ENCODE results near the gene NAPB. TPM values are rescaled to one million over a fixed set of nuclear protein-coding genes. Genes with fewer than 3 reads are reported as not detected.

NAPB gene
- total RNA-seq, 4 donors from 2014 or later: 10.9 to 16.1 (median 13.6) TPM

DNA sequence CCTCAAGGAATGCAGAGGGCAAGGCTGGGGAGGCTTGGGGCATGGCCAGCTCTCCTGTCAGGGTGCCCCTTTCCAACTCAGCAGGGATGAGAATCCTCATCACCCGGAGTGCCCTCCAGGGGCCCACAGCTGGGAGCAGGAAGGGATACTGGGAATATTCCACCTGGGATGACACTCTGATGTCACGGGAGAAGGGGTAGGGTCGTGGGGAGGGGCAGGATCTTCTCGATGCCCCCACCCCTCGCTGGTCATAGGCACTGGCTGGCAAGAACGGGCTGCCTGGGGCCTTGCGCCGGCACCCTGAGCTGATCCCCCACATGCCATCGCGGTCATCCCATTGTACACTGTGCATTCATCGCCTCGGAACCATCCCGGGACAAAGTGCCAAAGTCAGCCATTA lies 81.3 kb downstream of the NAPB start:
- Histone ChIP-seq H3K27ac (no peak overlapping the region), H3K4me1 (peaks cover 0 to 9% (median 0%) of the 10 kb centered on the region in 4 donors), H3K36me3 (no peaks in the 10 kb centered on the region), H3K27me3 (no peaks in the 10 kb centered on the region), H3K4me3 (no peak overlapping the region), H3K9me3 (no peaks in the 10 kb centered on the region)
- no peak for DNase-seq (ENCODE audit: low spot score in 2 of 2)
- 67 to 70% methylated on average over 11 to 13 of the region's 13 CpGs for WGBS, 2 donors
- TF ChIP-seq POLR2A (IDR thresholded peaks at IDR 0.05) (no peak), EP300 (IDR thresholded peaks at IDR 0.05) (no peak)
- TF ChIP-seq, protein P1, sequence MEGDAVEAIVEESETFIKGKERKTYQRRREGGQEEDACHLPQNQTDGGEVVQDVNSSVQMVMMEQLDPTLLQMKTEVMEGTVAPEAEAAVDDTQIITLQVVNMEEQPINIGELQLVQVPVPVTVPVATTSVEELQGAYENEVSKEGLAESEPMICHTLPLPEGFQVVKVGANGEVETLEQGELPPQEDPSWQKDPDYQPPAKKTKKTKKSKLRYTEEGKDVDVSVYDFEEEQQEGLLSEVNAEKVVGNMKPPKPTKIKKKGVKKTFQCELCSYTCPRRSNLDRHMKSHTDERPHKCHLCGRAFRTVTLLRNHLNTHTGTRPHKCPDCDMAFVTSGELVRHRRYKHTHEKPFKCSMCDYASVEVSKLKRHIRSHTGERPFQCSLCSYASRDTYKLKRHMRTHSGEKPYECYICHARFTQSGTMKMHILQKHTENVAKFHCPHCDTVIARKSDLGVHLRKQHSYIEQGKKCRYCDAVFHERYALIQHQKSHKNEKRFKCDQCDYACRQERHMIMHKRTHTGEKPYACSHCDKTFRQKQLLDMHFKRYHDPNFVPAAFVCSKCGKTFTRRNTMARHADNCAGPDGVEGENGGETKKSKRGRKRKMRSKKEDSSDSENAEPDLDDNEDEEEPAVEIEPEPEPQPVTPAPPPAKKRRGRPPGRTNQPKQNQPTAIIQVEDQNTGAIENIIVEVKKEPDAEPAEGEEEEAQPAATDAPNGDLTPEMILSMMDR (IDR thresholded peaks at IDR 0.05): no peak

- H3K9me3 ChIP-seq: no peaks in the 10 kb centered on the region
- no peak overlapping the region for H3K4me3 ChIP-seq
- H3K27me3 ChIP-seq: no peaks in the 10 kb centered on the region
- H3K36me3 ChIP-seq: no peaks in the 10 kb centered on the region
- H3K27ac ChIP-seq: no peak overlapping the region
- peaks cover 0 to 9% (median 0%) of the 10 kb centered on the region in 4 donors for H3K4me1 ChIP-seq
- DNase-seq (ENCODE audit: low spot score in 2 of 2): no peak
- TF ChIP-seq EP300 (IDR thresholded peaks at IDR 0.05): no peak
- TF ChIP-seq, protein P1 (IDR thresholded peaks at IDR 0.05): no peak
- TF ChIP-seq POLR2A (IDR thresholded peaks at IDR 0.05): no peak
These were observed 84.0 kb downstream of the NAPB start for GRCh38 chr20:23337312-23337711.

GRCh38 chr20:23336476-23336875 lies 84.8 kb downstream of the NAPB start:
- no peak for TF ChIP-seq POLR2A (IDR thresholded peaks at IDR 0.05)
- TF ChIP-seq, protein P1 (IDR thresholded peaks at IDR 0.05): no peak
- no peak for TF ChIP-seq EP300 (IDR thresholded peaks at IDR 0.05)
- H3K4me1 ChIP-seq: peaks cover 0 to 9% (median 0%) of the 10 kb centered on the region in 4 donors
- H3K9me3 ChIP-seq: no peaks in the 10 kb centered on the region
- no peaks in the 10 kb centered on the region for H3K36me3 ChIP-seq
- WGBS, 2 donors: 89 to 90% methylated on average over 5 of the region's 5 CpGs
- no peak overlapping the region for H3K4me3 ChIP-seq
- no peaks in the 10 kb centered on the region for H3K27me3 ChIP-seq
- no peak overlapping the region for H3K27ac ChIP-seq
- no peak for DNase-seq (ENCODE audit: low spot score in 2 of 2)

DNA sequence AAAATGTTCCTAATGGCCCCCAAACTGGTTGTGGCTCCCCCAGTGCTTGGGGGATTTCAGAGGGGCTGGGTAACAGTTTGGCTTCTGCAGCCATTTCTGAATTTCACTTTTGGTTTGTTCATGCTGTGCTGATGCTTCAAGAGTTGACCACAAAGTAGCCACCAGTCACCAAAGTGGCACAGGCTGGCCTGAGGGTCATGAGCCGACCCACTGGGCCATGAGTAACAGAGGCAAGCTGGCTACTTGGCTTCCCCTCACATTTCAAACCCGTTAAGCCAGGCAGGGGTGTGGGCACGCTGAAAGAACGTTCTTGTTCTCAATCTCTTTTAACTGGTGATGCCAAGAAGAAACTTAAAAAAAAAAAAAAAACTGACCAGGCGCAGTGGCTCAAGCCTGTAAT lies 85.8 kb downstream of the NAPB start:
- peaks cover 0 to 9% (median 0%) of the 10 kb centered on the region in 4 donors for H3K4me1 ChIP-seq
- H3K9me3 ChIP-seq: no peaks in the 10 kb centered on the region
- H3K27me3 ChIP-seq: no peaks in the 10 kb centered on the region
- H3K27ac ChIP-seq: no peak overlapping the region
- 70 to 78% methylated on average over 5 of the region's 5 CpGs for WGBS, 2 donors
- no peaks in the 10 kb centered on the region for H3K36me3 ChIP-seq
- H3K4me3 ChIP-seq: no peak overlapping the region
- TF ChIP-seq EP300 (IDR thresholded peaks at IDR 0.05): no peak
- DNase-seq (ENCODE audit: low spot score in 2 of 2): no peak

- Histone ChIP-seq H3K36me3 (no peaks in the 10 kb centered on the region), H3K27me3 (no peaks in the 10 kb centered on the region), H3K9me3 (no peaks in the 10 kb centered on the region), H3K4me1 (peaks cover 0 to 5% (median 0%) of the 10 kb centered on the region in 4 donors), H3K27ac (no peak overlapping the region), H3K4me3 (no peak overlapping the region)
- TF ChIP-seq, protein P1 (IDR thresholded peaks at IDR 0.05): no peak
- TF ChIP-seq POLR2A (IDR thresholded peaks at IDR 0.05): no peak
- TF ChIP-seq EP300 (IDR thresholded peaks at IDR 0.05): no peak
- 58 to 61% methylated on average over 3 of the region's 3 CpGs for WGBS, 2 donors
- DNase-seq (ENCODE audit: low spot score in 2 of 2): no peak
These were observed 87.2 kb downstream of the NAPB start for GRCh38 chr20:23334111-23334510.

GRCh38 chr20:23332467-23332866 lies 88.8 kb downstream of the NAPB start:
- 73 to 82% methylated on average over 2 of the region's 2 CpGs for WGBS, 2 donors

More at GRCh38 chr20:23332467-23332866, 88.8 kb downstream of the NAPB start:
- Histone ChIP-seq H3K4me3 (no peak overlapping the region), H3K27ac (no peak overlapping the region), H3K27me3 (no peaks in the 10 kb centered on the region), H3K9me3 (no peaks in the 10 kb centered on the region), H3K4me1 (peaks cover 0 to 5% (median 0%) of the 10 kb centered on the region in 4 donors), H3K36me3 (no peaks in the 10 kb centered on the region)
- no peak for TF ChIP-seq EP300 (IDR thresholded peaks at IDR 0.05)
- TF ChIP-seq, protein P1 (IDR thresholded peaks at IDR 0.05): no peak
- TF ChIP-seq POLR2A (IDR thresholded peaks at IDR 0.05): no peak
- no peak for DNase-seq (ENCODE audit: low spot score in 2 of 2)
